ENCODE data around the gene SMIM22. TPM values are rescaled to one million over a fixed set of nuclear protein-coding genes. Genes with fewer than 3 reads are reported as not detected.
A peak's percentile ranks its signal among the peaks of the same experiment; 100 is the strongest.

The SMIM22 gene
- total RNA-seq, 2 experiments from 2014 or later: not detected

- Mint-ChIP-seq H3K4me3 (no peak overlapping the region), H3K27ac (peak overlapping the region; percentile 1), H3K27me3 (no peaks in the 10 kb centered on the region), H3K36me3 (ENCODE audit: low read depth) (peaks cover 43% of the 10 kb centered on the region), H3K4me1 (ENCODE audit: low read depth) (no peaks in the 10 kb centered on the region), H3K9me3 (no peaks in the 10 kb centered on the region)
- ATAC-seq (no peak), DNase-seq (no peak)
- ChIA-PET CTCF (no interaction called here), POLR2A (interaction anchor here (0.9 kb wide), 1 partner anchor 35 kb away, joined by 3 read pairs; no protein-coding TSS in a partner anchor)
- intact Hi-C loops (cut with micrococcal nuclease): no loop called here
- no peak for TF ChIP-seq CTCF (IDR thresholded peaks at IDR 0.05)
Observed at GRCh38 chr16:4811242-4811641, 16.1 kb downstream of the SMIM22 start.

DNA sequence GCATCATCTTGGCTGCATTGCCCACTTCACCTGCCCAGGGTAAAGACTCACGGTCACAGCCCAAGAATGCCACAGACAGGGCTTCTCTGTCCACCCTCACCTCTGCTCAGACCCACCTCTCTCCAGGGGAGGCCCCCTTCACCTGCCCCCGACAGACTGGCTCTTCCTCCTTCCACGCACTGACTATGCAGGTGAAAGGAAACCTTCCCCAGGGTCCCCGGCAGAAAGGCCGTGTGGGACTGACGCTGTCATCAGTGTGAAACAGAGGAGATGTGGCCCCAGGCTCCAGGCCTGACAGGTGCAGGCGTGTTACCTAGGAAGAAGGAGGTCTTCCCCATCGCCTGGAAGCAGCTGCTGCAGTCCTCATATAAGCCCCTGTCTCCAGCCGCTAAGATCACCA lies 16.6 kb downstream of the SMIM22 start:
- ChIA-PET POLR2A (interaction anchor here (0.9 kb wide), 2 partner anchors 12 to 35 kb away, joined by 3 read pairs; no protein-coding TSS in a partner anchor), CTCF (no interaction called here)
- intact Hi-C loops (cut with micrococcal nuclease): no loop called here
- DNase-seq: no peak
- no peaks in the 10 kb centered on the region for H3K27me3 Mint-ChIP-seq
- H3K9me3 Mint-ChIP-seq: no peaks in the 10 kb centered on the region
- H3K36me3 Mint-ChIP-seq (ENCODE audit: low read depth): peaks cover 43% of the 10 kb centered on the region
- TF ChIP-seq CTCF (IDR thresholded peaks at IDR 0.05): no peak
- no peak for ATAC-seq
- peak overlapping the region; percentile 1 for H3K27ac Mint-ChIP-seq
- no peak overlapping the region for H3K4me3 Mint-ChIP-seq
- no peaks in the 10 kb centered on the region for H3K4me1 Mint-ChIP-seq (ENCODE audit: low read depth)

DNA sequence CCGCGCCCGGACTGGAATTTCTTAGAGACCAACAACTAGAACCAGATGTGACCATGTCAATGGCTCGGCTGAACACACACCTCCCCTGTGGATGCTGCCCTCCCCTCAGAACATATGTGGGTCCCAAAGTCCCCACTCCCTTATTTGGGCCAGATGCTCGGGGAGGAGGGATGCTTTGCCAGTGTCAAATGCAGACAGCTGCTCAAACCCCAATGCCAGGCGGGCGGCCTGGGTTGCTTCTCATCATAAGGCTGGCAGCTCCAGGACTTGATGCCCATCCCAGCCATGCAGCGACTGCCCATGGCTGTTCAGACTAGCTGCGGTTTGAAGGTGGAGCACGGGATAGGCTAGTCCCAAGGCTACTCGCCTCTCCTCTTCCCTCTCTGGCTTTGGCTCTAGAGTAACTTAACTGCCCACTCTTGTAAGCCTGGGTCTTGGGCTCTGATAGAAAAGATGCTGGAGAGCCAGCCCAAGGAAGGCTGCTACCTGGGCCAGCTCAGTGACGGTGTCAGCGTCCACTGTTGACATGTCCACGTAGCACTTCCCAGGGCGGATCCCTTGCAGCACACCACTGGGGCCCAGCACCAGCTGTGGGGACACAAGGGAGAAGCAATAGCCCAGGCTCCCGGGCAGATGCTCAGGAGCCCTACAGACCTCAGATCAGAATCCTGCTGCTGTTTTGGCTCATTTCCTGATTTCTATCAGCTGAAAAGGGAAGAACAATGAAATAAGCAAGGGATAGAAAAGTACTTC lies 18.3 kb downstream of the SMIM22 start:
- Mint-ChIP-seq H3K9me3 (no peaks in the 10 kb centered on the region), H3K27ac (no peak overlapping the region), H3K36me3 (ENCODE audit: low read depth) (peaks cover 42% of the 10 kb centered on the region), H3K4me3 (no peak overlapping the region), H3K27me3 (no peaks in the 10 kb centered on the region), H3K4me1 (ENCODE audit: low read depth) (no peaks in the 10 kb centered on the region)
- ATAC-seq (no peak), DNase-seq (no peak)
- POLR2A ChIA-PET: no interaction called here
- CTCF ChIA-PET: no interaction called here
- intact Hi-C loops (cut with micrococcal nuclease): no loop called here
- no peak for TF ChIP-seq CTCF (IDR thresholded peaks at IDR 0.05)

DNA sequence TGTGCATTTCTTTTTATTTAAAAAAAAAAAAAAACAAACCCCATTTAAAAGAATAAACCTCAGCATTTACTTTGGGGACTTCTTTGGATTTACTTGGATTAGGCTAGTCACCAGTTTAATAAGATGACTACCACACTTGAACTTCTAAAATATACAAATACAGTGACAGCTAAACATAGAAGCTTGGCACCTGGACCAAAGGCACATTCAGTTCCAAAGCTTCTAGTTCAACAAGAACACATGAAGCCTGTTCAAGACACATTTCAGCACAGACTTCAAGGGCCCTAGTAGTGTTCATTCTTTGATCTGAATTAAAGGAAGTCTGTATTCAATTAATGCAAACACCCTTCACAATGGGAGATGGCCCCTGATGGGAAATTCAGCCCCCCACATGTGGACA lies 18.9 kb downstream of the SMIM22 start:
- Mint-ChIP-seq H3K27ac (no peak overlapping the region), H3K36me3 (ENCODE audit: low read depth) (peaks cover 43% of the 10 kb centered on the region)

More for the DNA sequence above, 18.9 kb downstream of the SMIM22 start:
- CTCF ChIA-PET: no interaction called here
- intact Hi-C loops (cut with micrococcal nuclease): no loop called here
- DNase-seq (no peak), ATAC-seq (no peak)
- Mint-ChIP-seq H3K9me3 (no peaks in the 10 kb centered on the region), H3K4me1 (ENCODE audit: low read depth) (no peaks in the 10 kb centered on the region), H3K27me3 (no peaks in the 10 kb centered on the region), H3K4me3 (no peak overlapping the region)
- no peak for TF ChIP-seq CTCF (IDR thresholded peaks at IDR 0.05)
- POLR2A ChIA-PET: no interaction called here
